ENCODE results near the gene CACNB1.
"Not testable (repeated sequence)": the region's sequence is repeated elsewhere in the genome, so short reads cannot be mapped to it uniquely, and the experiment has no call there.

Gene CACNB1

GRCh38 chr17:39139161-39139511 lies 58.3 kb downstream of the CACNB1 start:
- Histone ChIP-seq H3K27ac (no peak overlapping the region), H3K4me3 (no peak overlapping the region), H3K4me2 (no peak overlapping the region), H3K4me1 (peaks cover 20% of the 10 kb centered on the region), H3K36me3 (no peaks in the 10 kb centered on the region), H4K20me1 (no peaks in the 10 kb centered on the region), H3K9ac (no peak overlapping the region), H3K27me3 (no peaks in the 10 kb centered on the region), H3K9me3 (0 out of 2 replicates have a peak, but pooled peaks cover 6% of the 10 kb centered on the region)
- no peak for TF ChIP-seq Cebpa-rat (IDR thresholded peaks at IDR 0.05)

- 0 out of 2 replicates have a peak, but pooled peaks cover 6% of the 10 kb centered on the region for H3K9me3 ChIP-seq
- H3K4me1 ChIP-seq, result peaks cover 19% of the 10 kb centered on the region; the same call in 1 of the 2 replicates
- H4K20me1 ChIP-seq, result no peaks in the 10 kb centered on the region
- no peaks in the 10 kb centered on the region for H3K27me3 ChIP-seq
- H3K4me2 ChIP-seq, result no peak overlapping the region
- no peaks in the 10 kb centered on the region for H3K36me3 ChIP-seq
- TF ChIP-seq Cebpa-rat (IDR thresholded peaks at IDR 0.05), result no peak
- H3K27ac ChIP-seq, result no peak overlapping the region
- H3K4me3 ChIP-seq, result no peak overlapping the region
- H3K9ac ChIP-seq, result no peak overlapping the region
Observed at GRCh38 chr17:39138431-39139160, 58.9 kb downstream of the CACNB1 start.

GRCh38 chr17:39134878-39135277 lies 62.6 kb downstream of the CACNB1 start:
- no peak for TF ChIP-seq Cebpa-rat (IDR thresholded peaks at IDR 0.05)
- H3K36me3 ChIP-seq, result no peaks in the 10 kb centered on the region
- H3K9me3 ChIP-seq, result no peaks in the 10 kb centered on the region
- no peaks in the 10 kb centered on the region for H4K20me1 ChIP-seq
- H3K4me3 ChIP-seq, result no peak overlapping the region
- H3K9ac ChIP-seq, result no peak overlapping the region
- peak overlapping the region; percentile 37 for H3K4me2 ChIP-seq
- no peaks in the 10 kb centered on the region for H3K27me3 ChIP-seq
- no peak overlapping the region for H3K27ac ChIP-seq
- H3K4me1 ChIP-seq, result peaks cover 19% of the 10 kb centered on the region; the same call in 1 of the 2 replicates

DNA sequence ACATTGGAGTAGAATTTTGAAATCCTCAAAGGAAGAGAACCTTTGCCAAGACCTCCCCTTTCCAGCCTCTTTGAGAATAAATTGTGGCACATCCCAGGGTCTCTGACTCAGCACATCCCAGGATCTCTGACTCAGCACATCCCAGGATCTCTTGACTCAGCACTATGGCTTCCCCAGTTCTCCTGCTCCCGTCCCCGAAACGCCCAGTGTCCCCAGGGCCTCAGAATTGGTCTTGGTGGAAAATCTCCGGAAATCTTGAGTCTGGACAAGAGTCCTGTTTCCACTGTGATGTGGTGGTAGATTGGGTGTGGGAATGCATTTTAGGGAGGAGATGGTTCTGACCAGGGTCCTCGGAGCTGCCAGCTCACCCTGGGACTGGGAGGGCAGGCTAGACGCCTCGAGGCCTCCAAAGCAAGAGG lies 65.3 kb downstream of the CACNB1 start:
- Histone ChIP-seq H3K36me3 (no peaks in the 10 kb centered on the region), H3K9me3 (no peaks in the 10 kb centered on the region), H4K20me1 (no peaks in the 10 kb centered on the region), H3K9ac (no peak overlapping the region), H3K4me2 (no peak overlapping the region), H3K4me3 (no peak overlapping the region), H3K27ac (no peak overlapping the region), H3K27me3 (no peaks in the 10 kb centered on the region), H3K4me1 (peaks cover 9% of the 10 kb centered on the region; the same call in 1 of the 2 replicates)
- no peak for TF ChIP-seq Cebpa-rat (IDR thresholded peaks at IDR 0.05)

- H3K9ac ChIP-seq, result no peak overlapping the region
- H3K27ac ChIP-seq, result no peak overlapping the region
- no peaks in the 10 kb centered on the region for H3K9me3 ChIP-seq
- no peaks in the 10 kb centered on the region for H4K20me1 ChIP-seq
- H3K4me3 ChIP-seq, result no peak overlapping the region
- H3K27me3 ChIP-seq, result no peaks in the 10 kb centered on the region
- TF ChIP-seq Cebpa-rat (IDR thresholded peaks at IDR 0.05), result no peak
- H3K4me2 ChIP-seq, result no peak overlapping the region
- H3K4me1 ChIP-seq, result peaks cover 9% of the 10 kb centered on the region; the same call in 1 of the 2 replicates
- H3K36me3 ChIP-seq, result no peaks in the 10 kb centered on the region
Observed at GRCh38 chr17:39131616-39132015, 65.9 kb downstream of the CACNB1 start.

DNA sequence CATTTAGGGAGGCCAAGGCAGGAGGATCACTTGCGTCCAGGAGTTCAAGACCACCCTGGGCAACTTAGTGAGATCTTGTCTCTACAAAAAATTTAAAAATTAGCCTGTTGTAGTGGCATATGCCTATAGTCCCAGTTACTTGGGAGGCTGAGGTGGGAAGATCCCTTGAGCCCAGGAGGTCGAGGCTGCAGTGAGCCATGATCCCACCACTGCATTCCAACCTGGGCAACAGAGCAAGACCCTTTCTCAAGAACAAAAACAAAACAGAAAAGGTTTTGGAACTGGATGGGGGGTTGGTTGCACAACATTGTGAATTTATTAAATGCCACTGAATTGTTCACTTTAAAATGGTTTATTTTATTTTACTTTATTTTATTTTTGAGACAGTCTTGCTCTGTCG lies 67.3 kb downstream of the CACNB1 start:
- H3K4me1 ChIP-seq, result peaks cover 9% of the 10 kb centered on the region; the same call in 1 of the 2 replicates
- no peak overlapping the region for H3K27ac ChIP-seq
- no peak overlapping the region for H3K4me2 ChIP-seq
- no peaks in the 10 kb centered on the region for H3K36me3 ChIP-seq
- H3K9ac ChIP-seq, result no peak overlapping the region
- no peak for TF ChIP-seq Cebpa-rat (IDR thresholded peaks at IDR 0.05)
- H3K9me3 ChIP-seq, result no peaks in the 10 kb centered on the region
- H4K20me1 ChIP-seq, result no peaks in the 10 kb centered on the region
- H3K27me3 ChIP-seq, result no peaks in the 10 kb centered on the region
- H3K4me3 ChIP-seq, result no peak overlapping the region

- H4K20me1 ChIP-seq, H3K4me1 ChIP-seq, H3K27me3 ChIP-seq, H3K4me3 ChIP-seq, H3K4me2 ChIP-seq, H3K27ac ChIP-seq, H3K36me3 ChIP-seq, H3K9ac ChIP-seq, H3K9me3 ChIP-seq: not testable (repeated sequence)
Observed at GRCh38 chr17:39129544-39129943, 67.9 kb downstream of the CACNB1 start.

- Histone ChIP-seq H4K20me1 (no peaks in the 10 kb centered on the region), H3K4me3 (no peak overlapping the region), H3K9me3 (no peaks in the 10 kb centered on the region), H3K9ac (no peak overlapping the region), H3K36me3 (no peaks in the 10 kb centered on the region), H3K4me2 (no peak overlapping the region), H3K27ac (no peak overlapping the region), H3K4me1 (no peaks in the 10 kb centered on the region), H3K27me3 (no peaks in the 10 kb centered on the region)
- TF ChIP-seq Cebpa-rat (IDR thresholded peaks at IDR 0.05), result no peak
Observed at GRCh38 chr17:39126436-39126835, 71.0 kb downstream of the CACNB1 start.

DNA sequence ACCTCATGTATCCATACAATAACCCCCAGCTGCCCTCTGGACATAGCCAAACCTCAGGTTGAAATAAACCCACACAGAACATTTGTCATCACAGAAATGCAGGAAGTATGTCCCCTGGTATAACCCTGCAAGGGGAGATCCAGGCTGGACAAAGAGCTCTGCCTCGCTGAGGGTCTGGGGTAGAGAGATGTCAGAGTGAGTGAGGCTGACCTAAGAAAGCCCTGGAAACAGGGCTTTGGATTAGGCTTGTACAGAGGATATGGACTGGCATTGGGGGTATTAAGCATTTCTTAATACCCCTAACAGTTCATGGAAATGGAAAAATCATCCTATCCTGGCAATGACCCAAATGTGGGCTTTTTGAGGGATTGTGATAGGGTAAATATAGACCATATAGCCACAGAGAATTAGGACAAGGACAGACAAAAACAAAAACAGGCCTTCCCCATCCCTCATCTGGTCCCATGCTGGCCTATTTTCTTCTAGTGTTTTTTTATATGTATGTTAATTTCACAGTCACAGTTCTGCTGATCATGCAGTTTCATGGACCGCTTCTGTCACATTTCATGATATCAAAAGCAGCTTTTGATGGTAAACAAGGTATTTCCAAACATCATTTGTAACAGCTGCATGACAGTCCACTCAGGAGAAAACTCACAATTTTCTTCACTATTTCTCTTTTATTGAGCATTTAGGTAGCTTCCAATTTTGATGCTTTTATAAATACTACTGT lies 72.2 kb downstream of the CACNB1 start:
- TF ChIP-seq Cebpa-rat (IDR thresholded peaks at IDR 0.05), result no peak
- no peak overlapping the region for H3K4me2 ChIP-seq
- no peaks in the 10 kb centered on the region for H3K4me1 ChIP-seq
- no peaks in the 10 kb centered on the region for H4K20me1 ChIP-seq
- no peak overlapping the region for H3K4me3 ChIP-seq
- H3K9me3 ChIP-seq, result no peaks in the 10 kb centered on the region
- no peak overlapping the region for H3K9ac ChIP-seq
- no peaks in the 10 kb centered on the region for H3K36me3 ChIP-seq
- H3K27me3 ChIP-seq, result no peaks in the 10 kb centered on the region
- H3K27ac ChIP-seq, result no peak overlapping the region

GRCh38 chr17:39123627-39124026 lies 73.8 kb downstream of the CACNB1 start:
- H3K4me3 ChIP-seq, result no peak overlapping the region
- no peaks in the 10 kb centered on the region for H3K27me3 ChIP-seq
- no peak overlapping the region for H3K4me2 ChIP-seq

More at GRCh38 chr17:39123627-39124026, 73.8 kb downstream of the CACNB1 start:
- H3K27ac ChIP-seq, result no peak overlapping the region
- no peaks in the 10 kb centered on the region for H3K36me3 ChIP-seq
- no peak for TF ChIP-seq Cebpa-rat (IDR thresholded peaks at IDR 0.05)
- no peak overlapping the region for H3K9ac ChIP-seq
- H3K4me1 ChIP-seq, result peaks cover 15% of the 10 kb centered on the region
- H3K9me3 ChIP-seq, result no peaks in the 10 kb centered on the region
- no peaks in the 10 kb centered on the region for H4K20me1 ChIP-seq

Data from BLaER1 (cell line).